NCI-H774 (cell line): ENCODE measurements around the gene DHCR24.

ENCODE experiments used
- DNase-seq: peaks from one replicate; lab custom pipeline; 2025; lab: John Stamatoyannopoulos, UW

DHCR24 gene

DNA sequence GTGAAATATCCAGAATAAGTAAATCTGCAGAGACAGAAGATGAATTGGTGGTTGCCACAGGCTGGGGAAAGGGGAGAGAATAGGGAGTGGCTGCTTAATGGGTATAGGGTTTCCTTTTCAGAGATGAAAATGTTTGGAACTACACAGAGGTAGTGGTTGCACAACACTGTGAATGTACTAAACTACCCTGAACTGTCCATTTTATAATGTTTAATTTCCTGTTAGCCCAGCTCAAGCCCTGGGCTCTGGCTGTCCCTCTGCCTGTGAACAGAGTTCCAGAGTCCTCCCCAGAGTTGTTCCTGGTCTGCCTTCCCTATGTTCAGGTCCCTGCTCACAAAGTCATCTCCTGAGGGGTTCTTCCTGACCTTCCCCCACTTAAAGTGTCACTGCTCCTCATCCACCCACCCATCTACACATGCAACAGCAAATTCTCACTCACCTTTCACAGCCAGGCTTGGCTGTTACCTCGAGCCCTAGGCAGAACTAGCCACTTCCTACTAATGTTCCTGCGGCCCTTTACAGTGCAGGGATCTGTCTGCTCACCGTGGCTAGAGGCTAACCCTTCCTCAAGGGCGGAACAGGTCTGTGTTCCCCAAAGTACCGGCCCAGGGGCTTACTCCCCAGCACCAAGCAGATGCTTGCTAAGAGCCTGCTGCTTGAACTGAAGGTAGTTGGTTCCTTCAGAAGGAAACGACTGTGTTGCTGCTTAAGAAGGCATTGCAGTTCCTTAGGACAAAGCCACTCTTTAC lies 22.4 kb downstream of the DHCR24 start:
- no peak for DNase-seq

DNA sequence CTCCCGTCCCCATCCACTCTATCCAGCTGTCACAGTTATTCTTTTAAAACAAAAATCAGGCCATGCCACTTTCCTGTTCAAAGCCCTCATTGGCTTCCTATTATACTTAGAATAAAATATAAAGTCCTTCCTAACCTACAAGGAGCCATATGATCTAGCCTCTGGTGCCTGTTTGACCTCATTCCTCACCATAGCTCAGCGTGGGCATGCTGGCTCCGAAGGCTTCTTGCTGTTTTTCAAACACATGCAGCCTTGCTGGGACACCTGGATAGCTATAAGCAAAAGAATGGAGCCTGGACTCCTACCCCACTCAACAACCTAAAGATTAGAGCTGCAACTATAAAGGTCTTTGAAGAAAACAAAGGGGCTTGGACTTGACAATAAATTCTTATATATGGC lies 23.7 kb downstream of the DHCR24 start:
- no peak for DNase-seq

DNA sequence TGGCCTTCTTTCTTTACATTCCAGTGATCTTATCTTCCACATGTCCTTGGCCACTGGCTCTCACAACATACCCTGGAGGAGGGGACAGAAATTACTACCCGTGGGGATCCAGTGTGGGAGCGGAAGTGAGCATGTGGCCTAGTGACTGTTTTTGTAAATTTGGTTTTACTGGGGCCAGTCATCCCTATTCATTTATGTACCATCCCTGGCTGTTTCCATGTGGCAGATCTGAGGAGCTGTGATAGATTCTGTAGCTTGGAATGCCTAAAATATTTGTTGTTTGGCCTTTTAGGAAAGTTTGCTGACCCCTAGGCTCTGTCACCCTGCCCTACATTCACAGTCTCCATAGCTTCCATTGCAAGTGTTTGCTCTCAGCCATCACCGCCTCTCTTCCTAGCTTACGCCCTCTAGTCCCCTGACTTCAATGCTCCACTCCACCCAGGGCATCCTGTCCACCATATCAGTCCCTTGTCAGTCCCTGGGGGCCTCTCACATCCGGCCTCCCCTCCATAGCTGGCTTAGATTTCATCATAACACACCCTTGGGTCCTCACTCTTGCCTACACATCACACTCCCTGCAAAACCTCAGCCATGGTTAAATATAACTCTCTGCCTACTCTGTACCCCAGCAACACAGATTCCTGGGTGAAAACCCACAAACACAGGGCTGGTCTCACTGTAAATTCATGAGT lies 25.8 kb downstream of the DHCR24 start:
- DNase-seq = no peak

DNA sequence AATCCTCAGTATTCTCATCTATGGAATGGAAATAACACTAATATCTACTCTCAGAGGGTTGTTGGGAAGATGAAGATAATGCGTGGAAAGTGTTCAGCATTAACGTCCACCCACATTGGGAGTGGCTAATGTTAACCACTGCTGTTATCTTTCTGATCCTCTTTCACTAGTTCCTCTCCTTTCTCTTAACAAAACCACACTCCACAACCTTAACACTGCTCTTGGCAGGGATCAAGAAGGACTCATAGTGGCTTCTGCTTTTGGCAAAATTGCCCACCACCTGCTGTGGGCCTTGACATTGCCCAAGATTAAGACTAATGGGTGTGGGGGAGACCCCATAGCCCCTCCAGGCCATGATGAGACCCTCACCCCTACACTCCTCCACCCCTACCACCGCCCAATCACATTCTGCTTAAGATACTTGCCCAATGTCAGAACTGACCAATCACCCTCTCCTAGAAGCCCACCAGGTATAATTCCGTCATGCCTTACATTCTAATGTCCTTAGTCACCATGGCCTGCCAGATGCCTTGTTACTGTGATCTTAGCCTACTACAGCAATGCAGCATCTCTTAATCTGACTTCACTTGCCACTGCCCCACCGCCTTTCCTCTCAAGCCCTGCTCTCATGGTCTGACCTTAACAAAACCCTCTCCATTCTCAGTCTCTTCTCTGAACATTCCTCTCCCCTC lies 27.1 kb downstream of the DHCR24 start:
- no peak for DNase-seq

DNA sequence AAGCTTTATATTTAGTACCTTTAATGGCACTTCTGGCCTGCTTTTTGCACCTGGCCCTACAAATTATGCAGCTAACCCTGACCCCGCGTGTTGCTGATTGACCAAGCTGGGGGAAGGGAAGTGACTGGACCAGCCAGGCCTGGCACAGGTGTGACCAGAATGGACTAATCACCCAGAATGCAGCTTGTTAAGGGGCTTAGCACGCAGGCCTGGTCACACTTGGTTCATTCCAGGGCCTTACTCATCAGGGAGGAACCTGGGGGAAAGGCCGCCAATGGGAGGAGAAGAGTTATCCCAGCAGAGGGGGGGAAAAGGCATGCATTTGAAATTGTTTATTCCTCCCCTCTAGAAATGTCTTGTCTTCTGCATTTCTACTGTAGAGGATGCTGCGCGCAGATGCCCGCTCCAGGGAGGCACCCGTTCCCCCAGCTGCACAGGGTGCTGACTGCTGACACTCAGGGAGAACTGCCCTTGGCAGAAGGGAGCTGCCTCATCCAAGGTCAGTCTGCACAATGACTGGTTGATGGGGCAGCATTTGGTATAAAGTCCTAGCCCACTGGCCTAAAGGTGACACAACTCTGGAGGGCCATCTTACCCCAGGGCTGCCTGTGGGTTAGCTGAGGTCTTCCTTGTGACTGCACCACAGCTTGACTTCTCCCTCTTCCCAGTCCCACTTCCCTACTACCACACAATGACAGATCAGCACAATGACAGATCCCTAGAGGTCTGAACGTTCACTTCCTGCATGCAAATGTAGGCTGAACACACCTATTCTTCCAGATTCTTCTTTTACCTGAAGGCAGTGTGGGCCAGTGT lies 29.0 kb downstream of the DHCR24 start:
- no peak for DNase-seq

DNA sequence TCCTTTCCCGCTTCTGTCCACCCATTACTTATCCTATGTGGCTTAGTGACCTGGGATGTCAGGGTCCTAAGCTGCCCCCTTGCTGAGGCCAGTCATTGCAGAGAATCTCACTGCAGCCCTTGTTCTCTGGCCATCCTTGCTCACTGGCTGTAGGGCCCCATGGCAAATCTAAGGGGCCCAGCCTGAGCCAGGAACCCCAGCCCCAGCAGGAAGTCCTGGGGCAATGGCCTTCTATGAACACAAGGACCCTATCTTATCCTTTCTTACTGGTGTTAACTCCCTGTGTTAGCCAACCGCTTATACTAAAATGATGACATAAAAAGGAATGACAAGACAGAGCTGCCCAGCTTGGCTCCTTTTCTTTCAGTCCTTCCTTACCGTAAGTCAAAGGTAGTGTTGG lies 29.9 kb downstream of the DHCR24 start:
- DNase-seq = no peak

DNA sequence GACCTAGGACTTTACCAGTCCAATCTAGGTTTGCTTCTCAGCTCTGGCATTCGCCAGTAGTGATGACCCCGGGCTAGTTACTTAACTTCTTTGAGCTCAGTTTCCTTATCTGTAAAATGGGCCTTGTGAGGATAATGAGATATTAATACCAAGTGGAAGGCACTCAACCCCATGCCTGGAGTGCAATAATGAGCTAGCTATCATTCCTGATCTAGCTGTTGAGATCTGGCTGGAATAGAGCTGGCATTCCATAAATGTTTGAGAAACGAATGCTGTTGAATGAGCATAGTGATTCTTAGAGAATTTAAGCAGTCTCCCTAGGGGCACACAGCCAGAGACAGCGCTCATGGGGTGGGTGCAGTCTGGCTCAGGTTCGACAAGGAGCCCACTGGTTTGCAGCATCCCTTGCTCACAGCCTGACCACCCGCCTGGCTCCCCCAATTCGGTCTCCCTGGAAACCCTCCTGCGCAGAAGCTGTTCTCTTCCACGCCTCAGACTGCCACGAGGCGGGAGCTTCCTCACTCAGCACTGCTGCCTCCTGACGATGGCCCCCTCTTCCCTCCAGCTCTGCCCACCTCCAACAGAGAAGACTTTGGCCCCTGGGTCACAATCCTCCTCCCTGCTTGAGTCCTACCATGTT lies 32.5 kb downstream of the DHCR24 start:
- DNase-seq = no peak

DNA sequence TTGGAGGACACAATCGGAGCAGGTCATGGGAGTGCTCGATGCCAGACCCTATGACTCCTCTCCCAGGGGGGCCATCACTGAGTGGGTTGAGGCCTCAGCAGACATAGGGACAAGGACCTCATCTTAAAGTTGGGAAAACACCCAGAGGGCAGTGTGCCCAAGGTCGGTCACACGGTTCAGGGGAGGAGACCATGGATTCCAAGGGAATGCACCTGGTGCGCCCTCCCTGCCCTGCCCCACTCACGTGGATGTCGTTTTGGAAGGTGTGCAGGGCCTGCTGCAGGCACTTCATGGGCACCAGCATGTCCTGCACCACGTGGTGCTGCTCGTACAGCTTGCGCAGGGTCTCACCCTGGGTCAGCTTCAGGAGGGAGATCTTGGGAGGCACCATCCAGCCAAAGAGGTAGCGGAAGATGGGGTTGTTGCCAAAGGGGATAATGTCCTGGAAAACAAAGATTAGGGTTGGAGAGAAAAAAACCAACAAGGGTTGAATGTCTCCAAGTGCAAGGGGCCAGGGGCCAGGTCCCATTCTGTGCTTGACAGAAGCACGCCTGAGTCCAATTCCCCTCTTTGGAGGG lies 33.1 kb downstream of the DHCR24 start:
- no peak for DNase-seq

DNA sequence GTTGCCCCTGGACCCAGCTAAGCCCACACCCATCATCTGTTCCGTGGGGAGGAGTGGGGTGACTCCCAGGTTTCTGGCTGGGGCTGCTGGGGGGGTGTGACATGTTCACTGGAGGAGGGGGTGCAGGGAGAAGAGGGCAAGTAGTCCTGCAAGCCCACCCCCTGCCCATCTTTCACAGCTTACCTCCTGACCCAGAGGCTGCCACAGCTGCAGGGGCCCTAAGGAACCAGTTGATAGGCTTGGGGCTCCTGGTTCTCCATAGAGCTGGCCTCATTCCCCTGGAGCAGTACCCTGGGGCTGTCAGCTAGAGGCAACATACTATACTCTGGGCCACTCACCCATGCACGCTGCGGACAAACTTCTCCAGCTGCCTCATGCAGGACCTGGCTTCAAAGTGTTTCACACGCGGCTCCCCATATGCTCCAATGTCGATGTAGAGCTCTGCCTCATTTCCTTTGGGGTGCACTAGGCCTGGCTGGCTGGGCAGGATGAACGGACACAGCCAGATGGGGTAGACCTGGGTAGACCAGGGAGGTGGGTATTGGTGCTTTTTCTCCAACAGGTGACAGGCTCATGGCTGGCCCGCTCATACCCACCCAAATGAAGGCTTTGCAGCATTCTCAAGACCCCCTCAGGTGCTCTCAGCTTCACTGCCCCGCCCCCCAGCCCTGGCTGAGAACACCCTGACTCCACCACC lies 33.8 kb downstream of the DHCR24 start:
- DNase-seq = no peak

DNA sequence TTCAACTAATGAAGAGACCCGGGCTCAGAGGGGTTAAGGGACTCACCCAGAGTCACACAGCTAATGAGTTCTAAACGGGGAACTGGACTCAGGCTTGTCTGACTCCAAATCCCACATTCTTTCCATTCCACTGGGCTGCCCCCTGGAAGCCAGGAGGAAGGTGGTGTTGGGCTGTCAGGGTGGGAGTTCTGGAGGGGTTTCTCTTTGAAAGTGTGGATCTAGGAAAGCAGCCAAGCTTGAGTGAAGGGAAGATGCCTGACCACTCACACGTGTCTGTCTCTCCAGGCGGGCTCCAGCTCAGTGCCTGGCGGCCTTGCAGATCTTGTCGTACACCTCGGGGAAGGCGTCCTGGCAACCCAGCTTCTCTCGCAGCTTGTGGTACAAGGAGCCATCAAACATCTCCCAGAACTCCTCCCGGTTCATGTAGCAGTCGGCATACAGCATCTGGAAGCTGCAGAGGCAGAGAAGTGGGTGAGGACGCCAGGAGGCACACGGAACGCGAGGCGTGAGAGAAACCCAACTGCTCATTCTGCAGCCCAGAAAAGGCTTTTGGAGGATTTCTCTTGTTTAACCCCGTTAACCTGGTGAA lies 35.0 kb downstream of the DHCR24 start:
- DNase-seq = no peak

DNA sequence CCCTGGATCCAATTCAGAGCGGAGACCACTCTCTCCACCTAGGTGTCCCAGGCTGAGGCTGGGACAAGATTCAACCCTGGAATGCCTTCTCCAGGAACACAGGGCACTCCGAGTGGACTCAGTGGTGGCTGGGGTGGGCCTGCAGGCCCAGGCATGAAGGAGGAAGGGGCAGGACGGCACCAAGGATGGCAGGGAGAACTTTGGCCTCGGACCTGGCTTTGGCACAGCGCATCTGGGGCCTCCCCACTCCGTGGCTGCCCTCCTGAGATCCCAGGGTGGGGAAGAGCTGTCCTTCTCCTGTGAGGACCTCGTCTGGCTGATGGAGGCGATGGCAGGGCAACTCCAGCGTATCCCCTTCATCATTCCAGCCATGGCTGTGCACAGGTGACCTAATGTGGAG lies 35.6 kb downstream of the DHCR24 start:
- DNase-seq = no peak

DNA sequence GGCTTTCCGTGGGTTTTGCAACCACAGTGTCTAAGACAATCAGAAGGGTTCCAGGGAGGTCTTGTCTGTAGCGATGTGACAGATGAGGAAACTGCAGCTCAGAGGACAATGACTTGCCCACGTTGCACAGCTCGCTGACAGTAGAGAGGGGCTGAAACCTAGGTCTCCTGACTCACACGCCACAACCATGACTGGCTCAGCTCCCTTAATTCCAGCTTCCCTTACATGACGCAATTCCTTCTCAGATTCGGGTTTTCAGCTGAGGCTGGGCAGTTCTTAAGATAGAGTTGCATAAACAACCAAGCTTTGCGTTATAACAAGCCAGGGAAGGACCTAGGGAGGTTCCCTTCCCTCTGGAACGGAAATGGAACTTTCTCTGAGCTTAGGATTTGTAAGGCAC lies 36.3 kb downstream of the DHCR24 start:
- no peak for DNase-seq

DNA sequence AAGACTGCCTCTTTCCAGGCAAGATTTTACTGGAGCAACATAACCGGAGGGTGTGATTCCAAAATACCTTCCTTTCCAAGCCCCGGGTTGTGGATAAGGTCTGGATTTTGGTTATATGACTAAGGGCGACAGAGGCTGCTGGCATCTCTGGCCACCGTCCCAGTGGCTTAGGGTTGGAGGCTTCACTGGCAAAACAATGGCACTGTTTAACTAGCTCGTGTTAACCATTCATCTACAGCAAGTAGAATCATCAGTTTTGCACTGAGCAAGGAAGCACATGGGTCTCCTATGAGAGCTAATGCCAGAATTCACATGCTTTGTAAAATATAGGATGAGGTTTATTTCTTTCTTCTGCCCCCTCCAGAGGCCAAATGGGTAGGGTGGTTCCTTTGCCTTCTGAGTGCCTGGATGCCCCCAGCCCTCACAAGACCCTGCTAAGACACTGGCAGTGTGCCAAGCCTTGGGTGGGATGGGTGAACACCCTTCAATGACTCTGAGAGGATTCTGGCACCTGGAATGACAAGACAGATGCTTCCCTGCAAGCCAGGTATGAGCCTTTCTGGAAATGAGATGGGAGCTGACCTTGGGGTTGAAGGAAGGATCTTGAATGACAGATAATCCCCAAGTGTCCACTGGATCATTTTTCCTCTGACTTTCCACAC lies 36.8 kb downstream of the DHCR24 start:
- no peak for DNase-seq

DNA sequence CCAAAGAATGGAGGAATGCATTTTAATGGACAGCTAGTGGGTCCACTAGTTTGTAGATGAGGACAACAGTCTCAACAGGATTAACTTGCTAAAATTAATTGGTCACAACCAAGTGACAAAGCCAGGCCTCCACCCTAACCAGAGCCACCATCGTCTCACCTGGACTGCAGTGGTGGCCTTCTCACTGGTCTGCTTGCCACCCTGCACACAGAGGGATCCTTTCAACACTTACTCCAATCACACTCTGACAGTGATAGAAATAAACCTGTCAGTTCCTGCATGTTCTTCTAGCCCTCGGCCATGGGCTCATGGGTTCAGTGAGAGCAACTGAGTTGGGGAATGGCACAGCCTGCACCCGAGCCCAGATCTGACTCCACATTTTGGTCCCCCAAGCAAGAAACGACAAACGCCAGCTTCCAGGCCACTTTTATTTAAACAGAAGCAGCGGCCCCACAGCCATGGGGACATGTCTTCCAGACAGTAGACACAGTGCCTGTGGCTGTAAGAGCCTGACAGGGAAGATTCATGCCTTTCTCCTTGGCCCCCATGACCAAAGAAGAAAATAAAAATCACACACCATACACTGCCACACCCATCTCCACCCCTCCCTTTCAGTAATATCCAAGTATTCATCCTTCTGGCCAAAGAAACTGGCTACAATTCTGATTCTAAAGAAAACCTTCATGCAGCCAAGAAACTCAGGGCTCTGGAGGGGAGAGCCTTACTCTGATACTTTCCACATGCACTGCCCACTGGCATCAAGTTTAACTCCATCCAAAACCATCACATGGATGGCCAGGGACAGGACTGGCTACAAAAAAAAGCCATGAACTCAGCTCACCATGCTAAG lies 37.6 kb downstream of the DHCR24 start:
- DNase-seq = no peak

DNA sequence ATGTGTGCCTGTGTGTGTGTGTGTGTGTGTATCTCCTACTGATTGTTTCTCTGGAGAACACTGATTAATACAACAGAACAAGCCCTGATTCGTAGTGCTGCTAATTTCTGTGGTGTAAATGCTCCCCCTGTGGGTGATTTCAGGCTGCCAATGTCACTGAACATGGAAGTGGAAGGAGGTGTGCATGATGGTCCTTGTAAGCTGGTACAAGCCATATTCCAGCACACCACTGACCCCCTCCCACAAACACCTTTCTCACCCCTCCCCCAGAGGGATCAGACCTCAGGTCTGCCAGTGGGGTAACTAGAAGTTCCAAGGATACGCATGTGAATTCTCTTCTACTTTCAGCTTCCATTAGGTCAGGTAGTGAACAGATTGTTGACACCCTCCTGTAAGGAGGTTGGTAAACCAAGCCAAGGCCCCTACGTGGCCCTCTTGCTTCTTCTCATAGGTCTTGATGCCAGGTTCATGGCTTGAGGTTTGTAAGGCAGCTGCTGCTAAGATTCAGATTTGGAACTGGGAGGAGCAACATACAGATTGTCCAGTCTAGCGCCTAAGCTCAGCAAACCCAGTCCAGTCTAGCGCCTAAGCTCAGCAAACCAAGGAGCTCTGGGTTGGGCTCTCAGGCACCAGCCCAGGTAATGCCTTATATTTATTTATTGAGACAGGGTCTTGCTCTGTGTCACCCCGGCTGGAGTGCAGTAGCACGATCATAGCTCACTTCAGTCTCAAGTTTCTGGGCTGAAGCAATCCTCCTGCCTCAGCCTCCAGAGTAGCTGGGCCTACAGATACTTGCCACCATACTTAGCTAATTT lies 38.7 kb downstream of the DHCR24 start:
- DNase-seq = no peak

DNA sequence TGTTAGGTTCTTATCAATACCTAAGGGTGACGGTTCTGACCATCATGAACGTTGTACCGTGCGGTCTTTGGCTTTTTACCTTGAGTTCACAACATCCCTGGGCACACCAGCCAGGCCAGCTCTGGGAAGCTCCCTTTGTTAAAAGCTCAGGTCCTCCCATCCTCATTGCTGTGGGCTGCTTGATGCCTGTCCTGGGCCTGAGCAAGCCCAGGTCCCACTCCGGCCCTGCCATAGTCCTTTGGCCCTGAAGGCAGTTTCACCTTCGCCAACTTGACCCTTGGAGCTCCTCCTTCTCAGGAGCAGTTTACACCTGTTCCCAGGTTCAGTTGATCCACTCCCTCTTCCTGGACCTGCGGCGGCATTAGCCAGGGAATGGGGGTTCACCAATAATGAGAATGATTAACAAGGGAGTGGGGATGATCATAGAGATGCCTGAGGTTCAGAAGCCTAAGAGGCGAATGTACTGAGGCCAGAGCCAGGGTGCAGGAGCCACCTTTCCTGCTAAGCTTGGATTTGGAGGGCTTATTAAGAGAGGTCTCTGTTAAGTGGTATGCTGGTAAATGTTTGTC lies 40.2 kb downstream of the DHCR24 start:
- DNase-seq = no peak

DNA sequence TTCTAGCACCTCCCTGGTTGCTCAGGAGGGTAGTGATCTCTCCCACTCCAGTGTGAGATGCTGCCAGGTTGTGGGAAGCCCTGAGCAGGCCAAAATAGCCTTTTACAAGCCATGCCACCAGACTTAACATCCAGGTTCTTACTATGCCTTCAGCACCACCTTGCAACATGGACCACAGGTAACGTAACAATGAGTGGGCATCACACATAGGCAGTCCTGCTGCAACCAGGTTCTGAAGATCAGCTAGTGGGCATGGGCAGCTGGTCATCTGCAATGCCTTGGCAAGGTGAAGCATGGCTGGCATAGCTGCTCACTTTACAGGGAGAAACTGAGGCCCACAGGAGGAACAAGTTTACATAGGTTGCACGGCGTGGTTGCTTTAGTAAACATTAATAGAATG lies 40.7 kb downstream of the DHCR24 start:
- DNase-seq = no peak

DNA sequence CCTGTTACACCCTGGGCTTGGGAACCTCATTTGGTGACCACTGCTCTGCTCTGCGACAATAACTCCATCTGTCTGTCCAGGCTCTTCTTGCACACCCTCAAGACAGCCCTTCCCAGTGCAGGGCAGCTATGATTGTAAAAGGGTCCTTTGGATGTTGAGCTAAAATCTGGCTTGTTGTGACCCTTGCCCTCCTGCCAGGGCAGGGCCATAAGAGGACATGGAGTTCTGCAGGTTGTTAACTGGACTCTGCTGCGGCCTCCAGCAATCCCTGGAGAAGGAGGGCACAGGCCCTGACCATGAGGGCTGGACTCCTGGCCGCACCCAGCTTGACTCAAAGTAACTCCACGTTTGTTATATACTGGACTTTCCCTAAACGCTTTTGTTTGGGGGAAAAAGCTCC lies 41.2 kb downstream of the DHCR24 start:
- no peak for DNase-seq
